HepG2 (cell line): ENCODE results near the gene ME3. TPM values are rescaled to one million over a fixed set of nuclear protein-coding genes. Genes with fewer than 3 reads are reported as not detected.
"Not testable (repeated sequence)": the region's sequence is repeated elsewhere in the genome, so short reads cannot be mapped to it uniquely, and the experiment has no call there.

Source experiments
- ATAC-seq: fragments of 200-7000 bp; cut with Tn5 transposase; 3 replicates; pipeline ENCODE4 v1.9.1; 2020; ENCODE audit warnings: mild to moderate bottlenecking, moderate library complexity
- BruUV-seq: library from RNA; stranded (reverse); fragments of 400-500 nt; replicated peaks from 2 replicates; lab custom pipeline; 2021; lab: Mats Ljungman, UMichigan
- CTCF ChIA-PET: fragments of 300-600 bp; formaldehyde crosslinking; extraction: SDS; loops from one replicate; lab custom pipeline; 2021; ENCODE audit warnings: low total read pairs, inconsistent platforms, low intra/inter-chr PET ratio; lab: Yijun Ruan, JAX
- POLR2A ChIA-PET: fragments of 350-600 bp; sonication (Branson Sonifier 250); formaldehyde crosslinking; loops from one replicate; lab custom pipeline; 2020; ENCODE audit warnings: antibody characterized with exemption, inconsistent platforms; lab: Yijun Ruan, JAX
- DNase-seq: peaks from one replicate; pipeline ENCODE4 v3.0.0-alpha.2; 2015; ENCODE audit warnings: low spot score
- FAIRE-seq: peaks from 3 replicates; lab custom pipeline; 2011; peaks lifted over from hg19 to GRCh38; lab: Jason Lieb, UNC
- H2AFZ ChIP-seq: one replicate; pipeline ENCODE4 v1.6.1; 2011; ENCODE audit warnings: low read length, inconsistent platforms
- H3K27ac ChIP-seq: fragments of 300-600 bp; 3 replicates; pipeline ENCODE4 v1.8.0; 2011; ENCODE audit warnings: mixed run types, mild to moderate bottlenecking, mixed read lengths, low read length, inconsistent platforms; ENCODE audit not compliant: insufficient read depth; ENCODE audit errors: extremely low read length
- H3K27me3 ChIP-seq, 2 experiments: fragments of 200-600 bp in 1 of 2; 2 replicates in 1 of 2; 3 replicates in 1 of 2; pipeline versions ENCODE4 v1.6.0 to v1.8.0; 2011; ENCODE audit warnings: low read length in 2 of 2, mild to moderate bottlenecking in 2 of 2, moderate library complexity in 2 of 2, inconsistent platforms in 1 of 2; ENCODE audit not compliant: insufficient read depth in 2 of 2, control insufficient read depth in 1 of 2
- H3K36me3 ChIP-seq, 2 experiments: fragments of 200-600 bp in 1 of 2; replicated peaks in 1 of 2; 2 replicates in 1 of 2; 3 replicates in 1 of 2; pipeline versions ENCODE4 v1.5.1 to v1.8.0; 2011; ENCODE audit warnings: low read length in 2 of 2, inconsistent platforms in 1 of 2; ENCODE audit not compliant: insufficient read depth in 2 of 2, control insufficient read depth in 1 of 2
- H3K4me1 ChIP-seq: 2 replicates; pipeline ENCODE4 v1.5.1; 2012; ENCODE audit warnings: low read length, inconsistent platforms; ENCODE audit not compliant: insufficient read depth
- H3K4me2 ChIP-seq: 2 replicates; pipeline ENCODE4 v1.6.0; 2011; ENCODE audit warnings: low read depth, low read length, inconsistent platforms
- H3K4me3 ChIP-seq, 3 experiments: fragments of 200-600 bp in 1 of 3; sonication (generic), shearing (Covaris generic) in 1 of 3; replicated peaks in 1 of 3; 2 replicates each; pipeline ENCODE4 v1.5.1; 2011 to 2016; ENCODE audit warnings: low read length in 3 of 3, inconsistent platforms in 2 of 3, low read depth in 2 of 3, mild to moderate bottlenecking in 2 of 3, control low read depth in 1 of 3, mixed read lengths in 1 of 3; ENCODE audit not compliant: insufficient read depth in 1 of 3
- H3K79me2 ChIP-seq: one replicate; pipeline ENCODE4 v1.6.1; 2011; ENCODE audit warnings: low read length, inconsistent platforms; ENCODE audit not compliant: insufficient read depth
- H3K9ac ChIP-seq: 2 replicates; pipeline ENCODE4 v1.6.0; 2011; ENCODE audit warnings: mild to moderate bottlenecking, low read depth, low read length, inconsistent platforms; ENCODE audit not compliant: insufficient read depth
- H3K9me3 ChIP-seq: 2 replicates; pipeline ENCODE4 v1.5.1; 2012; ENCODE audit warnings: mild to moderate bottlenecking, low read length
- H4K20me1 ChIP-seq: 2 replicates; pipeline ENCODE4 v1.6.0; 2011; ENCODE audit warnings: inconsistent platforms, mild to moderate bottlenecking, low read length, moderate library complexity; ENCODE audit not compliant: insufficient read depth
- HIVEP1 ChIP-seq: sonication (generic); formaldehyde crosslinking; IDR thresholded peaks from 2 replicates; pipeline ENCODE4 v1.4.0; 2020; ENCODE audit warnings: mild to moderate bottlenecking, missing genetic modification reagents
- JDP2 ChIP-seq: sonication (generic); formaldehyde crosslinking; IDR thresholded peaks from 2 replicates; pipeline ENCODE4 v1.8.1; 2022; ENCODE audit warnings: missing genetic modification reagents, borderline replicate concordance
- SP140L ChIP-seq: sonication (generic); formaldehyde crosslinking; IDR thresholded peaks from 2 replicates; pipeline ENCODE4 v1.4.0; 2020; ENCODE audit warnings: missing genetic modification reagents, borderline replicate concordance
- STAT6 ChIP-seq: sonication (generic); formaldehyde crosslinking; IDR thresholded peaks from 2 replicates; pipeline ENCODE4 v1.4.0; 2020; ENCODE audit warnings: missing genetic modification reagents, mild to moderate bottlenecking, borderline replicate concordance
- ZNF614 ChIP-seq: IDR thresholded peaks from 2 replicates; pipeline ENCODE4 v1.6.1; 2018; ENCODE audit warnings: missing biosample characterization, missing genetic modification reagents, inconsistent platforms, borderline replicate concordance
- ZNF761 ChIP-seq: sonication (generic); formaldehyde crosslinking; conservative IDR thresholded peaks from 2 replicates; pipeline ENCODE4 v1.4.0; 2020; ENCODE audit warnings: mild to moderate bottlenecking, missing genetic modification reagents
- WGBS: methylation state at CpG from one replicate; pipeline ENCODE4 v1.1.6; 2017; ENCODE audit warnings: low lambda C conversion rate; 5-methylcytosine and 5-hydroxymethylcytosine counted together
- in situ Hi-C: cut with HindIII; loops from 2 replicates; pipeline ENCODE4 v1.10.0; 2017; ENCODE audit warnings: low pct_unique_long_range_greater_than_20kb; ENCODE audit not compliant: extremely low pct_ligation_motif_present
- intact Hi-C: fragments of 100-400 bp; cut with micrococcal nuclease; formaldehyde crosslinking; loops from one replicate; pipeline ENCODE4 v1.10.0; 2022; ENCODE audit not compliant: unreplicated experiment
- polyA plus RNA-seq, 8 experiments: library from polyadenylated mRNA; depleted of rRNA in 3 of 8; stranded (reverse) in 7 of 8; unstranded in 1 of 8; fragments of >200 nt; fragmentation: Illumina TruSeq in 4 of 8; extraction: Trizol in 4 of 8; gene quantifications; 2 replicates each; pipeline versions ENCODE4 v1.2.1 to v1.2.3, GENCODE V29; 2011 to 2016; ENCODE audit warnings: low read depth in 4 of 8, missing spikeins in 1 of 8, mixed read lengths in 1 of 8; ENCODE audit not compliant: insufficient read depth in 1 of 8
- total RNA-seq, 5 experiments: library from RNA; depleted of rRNA; stranded (reverse); fragments of >200 nt; fragmentation: Illumina TruSeq; extraction: Trizol; gene quantifications; 2 replicates each; pipeline ENCODE4 v1.2.3, GENCODE V29; 2016; ENCODE audit warnings: low read depth in 1 of 5
- TF ChIP-seq, protein P1 (sequence below): sonication (generic); formaldehyde crosslinking; IDR thresholded peaks from 2 replicates; pipeline ENCODE4 v1.9.0; 2021; ENCODE audit warnings: missing genetic modification reagents, borderline replicate concordance
- TF ChIP-seq, protein P2 (sequence below): sonication (generic); formaldehyde crosslinking; IDR thresholded peaks from 2 replicates; pipeline ENCODE4 v1.5.1; 2020; ENCODE audit warnings: mild to moderate bottlenecking, missing genetic modification reagents

ME3 gene
- total and polyA plus RNA-seq, 2 of the 13 experiments (the other 11 are each of a cell fraction or from before 2014, with no cell fraction given) = not detected

GRCh38 chr11:86418106-86418505 lies 254.3 kb downstream of the ME3 start (continued):
- TF ChIP-seq STAT6 (CRISPR knock-in tag) (no peak), JDP2 (CRISPR knock-in tag) (no peak), ZNF614 (CRISPR knock-in tag) (no peak), ZNF761 (no peak), SP140L (no peak), HIVEP1 (CRISPR knock-in tag) (no peak)
- TF ChIP-seq, protein P1, sequence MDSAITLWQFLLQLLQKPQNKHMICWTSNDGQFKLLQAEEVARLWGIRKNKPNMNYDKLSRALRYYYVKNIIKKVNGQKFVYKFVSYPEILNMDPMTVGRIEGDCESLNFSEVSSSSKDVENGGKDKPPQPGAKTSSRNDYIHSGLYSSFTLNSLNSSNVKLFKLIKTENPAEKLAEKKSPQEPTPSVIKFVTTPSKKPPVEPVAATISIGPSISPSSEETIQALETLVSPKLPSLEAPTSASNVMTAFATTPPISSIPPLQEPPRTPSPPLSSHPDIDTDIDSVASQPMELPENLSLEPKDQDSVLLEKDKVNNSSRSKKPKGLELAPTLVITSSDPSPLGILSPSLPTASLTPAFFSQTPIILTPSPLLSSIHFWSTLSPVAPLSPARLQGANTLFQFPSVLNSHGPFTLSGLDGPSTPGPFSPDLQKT (CRISPR knock-in tag) = no peak
- TF ChIP-seq, protein P2, sequence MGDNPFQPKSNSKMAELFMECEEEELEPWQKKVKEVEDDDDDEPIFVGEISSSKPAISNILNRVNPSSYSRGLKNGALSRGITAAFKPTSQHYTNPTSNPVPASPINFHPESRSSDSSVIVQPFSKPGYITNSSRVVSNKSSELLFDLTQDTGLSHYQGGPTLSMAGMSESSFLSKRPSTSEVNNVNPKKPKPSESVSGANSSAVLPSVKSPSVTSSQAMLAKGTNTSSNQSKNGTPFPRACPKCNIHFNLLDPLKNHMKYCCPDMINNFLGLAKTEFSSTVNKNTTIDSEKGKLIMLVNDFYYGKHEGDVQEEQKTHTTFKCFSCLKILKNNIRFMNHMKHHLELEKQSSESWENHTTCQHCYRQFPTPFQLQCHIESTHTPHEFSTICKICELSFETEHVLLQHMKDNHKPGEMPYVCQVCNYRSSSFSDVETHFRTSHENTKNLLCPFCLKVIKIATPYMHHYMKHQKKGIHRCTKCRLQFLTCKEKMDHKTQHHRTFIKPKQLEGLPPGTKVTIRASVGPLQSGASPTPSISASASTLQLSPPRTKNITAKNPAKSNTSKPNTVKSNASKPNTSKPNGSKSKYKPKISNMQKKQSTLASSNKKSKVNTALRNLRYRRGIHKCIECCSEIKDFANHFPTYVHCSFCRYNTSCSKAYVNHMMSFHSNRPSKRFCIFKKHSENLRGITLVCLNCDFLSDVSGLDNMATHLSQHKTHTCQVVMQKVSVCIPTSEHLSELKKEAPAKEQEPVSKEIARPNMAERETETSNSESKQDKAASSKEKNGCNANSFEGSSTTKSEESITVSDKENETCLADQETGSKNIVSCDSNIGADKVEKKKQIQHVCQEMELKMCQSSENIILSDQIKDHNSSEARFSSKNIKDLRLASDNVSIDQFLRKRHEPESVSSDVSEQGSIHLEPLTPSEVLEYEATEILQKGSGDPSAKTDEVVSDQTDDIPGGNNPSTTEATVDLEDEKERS (CRISPR knock-in tag) = no peak

DNA sequence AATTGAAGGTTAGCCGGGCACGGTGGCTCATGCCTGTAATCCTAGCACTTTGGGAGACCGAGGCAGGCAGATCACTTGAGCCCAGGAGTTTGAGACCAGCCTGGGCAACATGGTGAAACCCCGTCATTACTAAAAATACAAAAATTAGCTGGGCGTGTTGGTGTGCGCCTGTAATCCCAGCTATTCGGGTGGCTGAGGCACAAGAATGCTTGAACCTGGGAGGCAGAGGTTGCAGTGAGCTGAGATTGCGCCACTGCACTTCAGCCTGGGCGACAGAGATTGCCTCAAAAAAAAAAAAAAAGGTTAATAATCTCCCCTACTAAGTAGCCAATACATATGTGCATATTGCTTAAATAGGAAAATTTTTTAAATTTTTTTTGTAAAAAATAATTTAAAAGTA lies 255.5 kb downstream of the ME3 start:
- H4K20me1 ChIP-seq, H2AFZ ChIP-seq, H3K4me3 ChIP-seq, H3K4me2 ChIP-seq, ATAC-seq, POLR2A ChIA-PET, in situ Hi-C loops, H3K79me2 ChIP-seq, intact Hi-C loops, H3K4me1 ChIP-seq, H3K36me3 ChIP-seq, BruUV-seq, H3K9me3 ChIP-seq, H3K9ac ChIP-seq, H3K27ac ChIP-seq, FAIRE-seq, H3K27me3 ChIP-seq, DNase-seq, CTCF ChIA-PET: not testable (repeated sequence)
- WGBS = 19% methylated on average over 9 of the region's 9 CpGs
